ENCODE results near the gene CDK11A.
"Not testable (repeated sequence)": the region's sequence is repeated elsewhere in the genome, so short reads cannot be mapped to it uniquely, and the experiment has no call there.

The CDK11A gene

GRCh38 chr1:1732381-1732780, 8.2 kb upstream of the CDK11A start:
- DNase-seq: no peak
- Histone ChIP-seq H3K4me3 (ENCODE audit: low read depth, low read length) (no peak overlapping the region), H3K27me3 (replicated peaks) (no peaks in the 10 kb centered on the region), H3K36me3 (replicated peaks) (peaks cover 20% of the 10 kb centered on the region), H3K27ac (no peak overlapping the region)
- in situ Hi-C loops (cut with HindIII; ENCODE audit: low pct_ligation_motif_present, low sequenced_read_pairs): no loop called here
- no peak for TF ChIP-seq CTCF (IDR thresholded peaks at IDR 0.05; ENCODE audit: low read depth, low read length, missing control alignments)

DNA sequence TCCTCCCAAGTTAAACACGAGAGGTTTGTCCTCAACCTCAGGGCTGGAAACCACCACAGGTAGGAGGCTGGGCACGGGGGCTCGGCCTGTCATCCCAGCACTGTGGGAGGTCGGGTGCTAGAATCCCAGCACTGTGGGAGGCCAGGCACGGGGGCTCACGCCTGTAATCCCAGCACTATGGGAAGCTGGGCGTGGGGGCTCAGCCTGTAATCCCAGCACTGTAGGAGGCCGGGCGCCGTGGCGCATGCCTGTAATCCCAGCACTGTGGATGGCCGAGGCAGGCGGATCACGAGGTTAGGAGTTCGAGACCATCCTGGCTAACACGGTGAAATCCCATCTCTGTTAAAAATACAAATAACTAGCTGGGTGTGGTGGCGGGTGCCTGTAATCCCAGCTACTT, 6.7 kb upstream of the CDK11A start:
- DNase-seq: no peak
- Histone ChIP-seq H3K36me3 (replicated peaks) (peaks cover 20% of the 10 kb centered on the region), H3K27ac (no peak overlapping the region), H3K27me3 (replicated peaks) (no peaks in the 10 kb centered on the region), H3K4me3 (ENCODE audit: low read depth, low read length) (no peak overlapping the region)
- in situ Hi-C loops (cut with HindIII; ENCODE audit: low pct_ligation_motif_present, low sequenced_read_pairs): no loop called here
- TF ChIP-seq CTCF (IDR thresholded peaks at IDR 0.05; ENCODE audit: low read depth, low read length, missing control alignments): no peak

DNA sequence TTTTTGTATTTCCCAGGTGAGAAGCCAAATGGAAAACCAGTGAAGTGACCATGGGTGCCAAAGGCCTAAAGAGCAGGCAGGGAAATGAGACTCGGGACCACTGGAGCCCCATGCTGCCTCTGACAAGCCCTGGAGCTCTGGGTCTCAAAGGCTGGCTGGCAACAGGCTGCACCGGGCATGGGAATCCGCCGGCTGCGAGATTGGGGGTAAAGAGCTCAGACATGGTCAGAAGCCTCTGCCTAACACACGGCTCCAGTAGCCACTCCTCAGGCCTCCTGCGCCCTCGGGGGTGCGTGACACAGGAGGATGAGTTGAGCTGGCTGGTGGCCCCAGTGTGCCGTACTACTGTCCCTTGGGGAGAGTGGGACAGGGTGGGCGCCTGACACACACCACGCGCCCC, 6.1 kb upstream of the CDK11A start:
- H3K4me3 ChIP-seq (ENCODE audit: low read depth, low read length); in situ Hi-C loops (cut with HindIII; ENCODE audit: low pct_ligation_motif_present, low sequenced_read_pairs); H3K27me3 ChIP-seq (replicated peaks); H3K27ac ChIP-seq; DNase-seq: not testable (repeated sequence)
- peaks cover 19% of the 10 kb centered on the region for H3K36me3 ChIP-seq (replicated peaks)

GRCh38 chr1:1729116-1729816, 5.1 kb upstream of the CDK11A start:
- peaks cover 17% of the 10 kb centered on the region for H3K36me3 ChIP-seq (replicated peaks)
- DNase-seq; in situ Hi-C loops (cut with HindIII; ENCODE audit: low pct_ligation_motif_present, low sequenced_read_pairs); H3K27ac ChIP-seq; H3K4me3 ChIP-seq (ENCODE audit: low read depth, low read length); H3K27me3 ChIP-seq (replicated peaks): not testable (repeated sequence)

DNA sequence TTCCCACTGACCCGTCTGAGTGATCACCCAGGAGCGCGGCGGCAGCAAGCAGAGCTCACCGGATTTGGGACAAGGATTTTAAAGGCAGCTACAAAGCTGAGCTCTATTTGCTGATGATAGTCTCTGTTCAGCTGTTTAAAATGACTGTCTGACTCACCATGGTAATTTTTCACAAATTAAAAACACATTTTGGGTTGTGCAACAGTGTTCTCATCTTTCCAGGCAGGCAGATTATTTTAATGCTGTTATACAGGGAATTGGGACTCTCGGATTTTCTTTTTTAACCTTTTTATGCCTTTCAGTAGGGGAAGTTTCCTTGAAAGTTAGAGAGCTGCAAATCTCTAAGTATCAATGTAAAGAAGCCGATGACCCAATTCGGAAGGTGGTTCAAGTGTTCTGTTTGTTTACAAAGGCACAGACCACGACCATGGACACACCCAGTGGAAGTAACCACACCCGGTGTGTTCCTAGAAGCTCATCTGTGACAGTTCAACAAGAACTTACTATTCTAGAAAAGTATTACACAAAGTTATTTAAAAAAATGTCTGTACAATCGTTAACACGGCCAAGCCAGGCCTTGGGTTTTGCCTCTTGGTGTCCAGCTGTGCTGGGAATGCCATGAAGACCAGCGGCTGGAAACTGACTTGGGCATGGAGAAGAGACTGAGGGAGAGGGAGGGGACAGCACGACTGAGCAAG, 4.3 kb upstream of the CDK11A start:
- DNase-seq: peak; percentile 17
- H3K27me3 ChIP-seq (replicated peaks); H3K4me3 ChIP-seq (ENCODE audit: low read depth, low read length); in situ Hi-C loops (cut with HindIII; ENCODE audit: low pct_ligation_motif_present, low sequenced_read_pairs): not testable (repeated sequence)
- H3K27ac ChIP-seq: peak overlapping the region; percentile 34
- H3K36me3 ChIP-seq (replicated peaks): peaks cover 17% of the 10 kb centered on the region

GRCh38 chr1:1727131-1727651, 3.0 kb upstream of the CDK11A start:
- H3K36me3 ChIP-seq (replicated peaks); in situ Hi-C loops (cut with HindIII; ENCODE audit: low pct_ligation_motif_present, low sequenced_read_pairs); DNase-seq; H3K27ac ChIP-seq; H3K4me3 ChIP-seq (ENCODE audit: low read depth, low read length); H3K27me3 ChIP-seq (replicated peaks): not testable (repeated sequence)

DNA sequence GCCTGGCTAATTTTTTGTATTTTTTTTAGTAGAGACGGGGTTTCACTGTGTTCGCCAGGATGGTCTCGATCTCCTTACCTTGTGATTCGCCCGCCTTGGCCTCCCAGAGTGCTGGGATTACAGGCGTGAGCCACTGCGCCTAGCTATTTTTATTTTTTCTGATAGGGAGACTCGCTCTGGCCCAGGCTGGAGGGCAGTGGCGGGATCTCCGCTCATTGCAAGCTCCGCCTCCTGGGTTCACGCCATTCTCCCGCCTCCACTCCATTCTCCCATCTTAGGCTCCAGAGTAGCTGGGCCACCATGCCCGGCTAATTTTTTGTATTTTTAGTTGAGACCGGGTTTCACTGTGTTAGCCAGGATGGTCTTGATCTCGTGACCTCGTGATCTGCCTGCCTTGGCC, 1.9 kb upstream of the CDK11A start:
- peaks cover 12% of the 10 kb centered on the region for H3K36me3 ChIP-seq (replicated peaks)
- H3K27ac ChIP-seq; H3K4me3 ChIP-seq (ENCODE audit: low read depth, low read length); DNase-seq; in situ Hi-C loops (cut with HindIII; ENCODE audit: low pct_ligation_motif_present, low sequenced_read_pairs); H3K27me3 ChIP-seq (replicated peaks): not testable (repeated sequence)

DNA sequence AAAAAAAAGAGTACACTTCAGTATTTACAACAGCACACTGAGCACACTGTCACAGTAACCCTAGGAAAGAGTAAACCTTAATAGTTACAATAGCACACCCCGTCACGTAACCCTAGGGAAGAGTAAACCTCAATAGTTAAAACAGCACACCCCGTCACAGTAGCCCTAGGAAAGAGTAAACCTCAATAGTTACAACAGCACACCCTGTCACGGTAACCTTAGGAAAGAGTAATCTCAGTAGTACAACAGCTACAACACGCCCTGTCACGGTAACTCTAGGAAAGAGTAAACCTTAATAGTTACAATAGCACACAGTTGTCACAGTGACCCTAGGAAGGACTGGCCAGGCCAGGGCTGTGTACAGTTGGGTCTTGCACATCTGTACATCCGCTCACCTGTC, 3.0 kb downstream of the CDK11A start:
- DNase-seq: no peak
- H3K27ac ChIP-seq: no peak overlapping the region
- no peak for TF ChIP-seq CTCF (IDR thresholded peaks at IDR 0.05; ENCODE audit: low read depth, low read length, missing control alignments)
- in situ Hi-C loops (cut with HindIII; ENCODE audit: low pct_ligation_motif_present, low sequenced_read_pairs): no loop called here
- H3K27me3 ChIP-seq (replicated peaks): no peaks in the 10 kb centered on the region
- H3K4me3 ChIP-seq (ENCODE audit: low read depth, low read length): no peak overlapping the region
- peaks cover 25% of the 10 kb centered on the region for H3K36me3 ChIP-seq (replicated peaks)

- H3K27me3 ChIP-seq (replicated peaks); in situ Hi-C loops (cut with HindIII; ENCODE audit: low pct_ligation_motif_present, low sequenced_read_pairs); DNase-seq; H3K27ac ChIP-seq; H3K4me3 ChIP-seq (ENCODE audit: low read depth, low read length): not testable (repeated sequence)
- H3K36me3 ChIP-seq (replicated peaks): peaks cover 23% of the 10 kb centered on the region
Observed at GRCh38 chr1:1715109-1715883, 8.9 kb downstream of the CDK11A start.

- H3K36me3 ChIP-seq (replicated peaks); in situ Hi-C loops (cut with HindIII; ENCODE audit: low pct_ligation_motif_present, low sequenced_read_pairs); DNase-seq; H3K27ac ChIP-seq; H3K27me3 ChIP-seq (replicated peaks); H3K4me3 ChIP-seq (ENCODE audit: low read depth, low read length): not testable (repeated sequence)
Observed at GRCh38 chr1:1707897-1708296, 16.3 kb downstream of the CDK11A start.

DNA sequence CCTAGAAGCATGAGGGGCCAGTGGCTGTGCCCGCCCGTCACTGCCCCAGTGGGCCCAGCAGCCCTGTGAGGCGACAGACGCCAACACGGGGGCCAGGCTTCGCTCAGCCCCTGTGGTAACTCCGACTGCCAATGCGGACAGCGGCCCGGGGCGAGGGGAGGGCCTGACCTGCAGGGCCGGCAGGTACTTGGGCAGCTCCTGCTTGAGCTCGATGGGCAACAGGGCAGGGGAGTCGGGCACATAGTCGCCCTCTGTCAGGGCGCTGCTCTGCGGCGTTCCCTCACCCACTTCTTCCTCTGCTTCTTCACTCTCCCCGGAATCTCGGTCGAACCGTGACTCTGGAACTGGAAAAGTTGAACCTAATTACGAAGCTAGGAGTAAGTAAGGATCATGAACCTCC, 16.9 kb downstream of the CDK11A start:
- H3K4me3 ChIP-seq (ENCODE audit: low read depth, low read length); H3K27ac ChIP-seq; H3K36me3 ChIP-seq (replicated peaks); in situ Hi-C loops (cut with HindIII; ENCODE audit: low pct_ligation_motif_present, low sequenced_read_pairs); DNase-seq; H3K27me3 ChIP-seq (replicated peaks): not testable (repeated sequence)

Measured in brain microvascular endothelial cell (primary cell).